ENCODE data around the gene REXO4. TPM values are rescaled to one million over a fixed set of nuclear protein-coding genes. Genes with fewer than 3 reads are reported as not detected.

The REXO4 gene
- total RNA-seq, 1 experiment from 2014 or later = 38.6 TPM

DNA sequence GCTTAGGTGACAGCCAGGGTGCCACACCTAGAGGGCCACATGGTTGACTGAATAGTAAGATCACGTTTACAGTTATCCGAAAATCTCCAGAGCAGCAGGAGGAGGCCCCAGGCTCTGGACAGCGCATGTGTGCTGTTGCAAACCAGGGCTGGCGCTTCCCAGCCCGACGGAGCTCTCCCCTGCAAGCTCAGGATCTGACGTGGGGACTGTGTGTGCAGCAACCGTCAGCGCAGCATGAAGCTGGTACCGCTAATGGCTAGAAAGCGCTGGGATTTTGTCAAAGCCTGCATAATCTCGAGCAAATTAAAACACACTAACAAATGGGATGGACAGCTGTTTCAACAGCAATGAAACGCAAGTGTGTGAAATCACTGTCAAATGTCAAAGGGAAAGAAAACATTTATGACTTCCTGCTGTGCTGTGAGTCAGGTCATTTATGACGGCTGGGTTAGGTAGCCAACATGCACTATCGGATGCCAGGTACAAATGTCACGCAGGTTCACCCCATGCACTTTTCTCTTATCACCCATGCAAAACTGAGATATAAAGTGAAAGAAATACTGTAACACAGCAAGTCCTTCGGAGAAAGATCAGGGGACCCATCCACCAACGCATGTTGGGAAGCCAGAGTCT lies 49.4 kb downstream of the REXO4 start:
- CTCF ChIA-PET = no interaction called here
- no peak overlapping the region for H3K27ac Mint-ChIP-seq

More for the DNA sequence above, 49.4 kb downstream of the REXO4 start:
- TF ChIP-seq USF1 (CRISPR knock-in tag; IDR thresholded peaks at IDR 0.05) (no peak), IRF2 (CRISPR knock-in tag; IDR thresholded peaks at IDR 0.05; ENCODE audit: borderline replicate concordance, low read depth) (no peak), ZNF416 (CRISPR knock-in tag; IDR thresholded peaks at IDR 0.05) (no peak), E2F1 (CRISPR knock-in tag; IDR thresholded peaks at IDR 0.05) (no peak), ZNF396 (CRISPR knock-in tag; IDR thresholded peaks at IDR 0.05; ENCODE audit: borderline replicate concordance) (no peak), TEAD1 (CRISPR knock-in tag; IDR thresholded peaks at IDR 0.05) (no peak), ERG (CRISPR knock-in tag; IDR thresholded peaks at IDR 0.05) (no peak), ZNF671 (CRISPR knock-in tag; IDR thresholded peaks at IDR 0.05) (no peak), FOXP4 (CRISPR knock-in tag; IDR thresholded peaks at IDR 0.05) (no peak), TEAD4 (CRISPR knock-in tag; IDR thresholded peaks at IDR 0.05) (no peak), SOX15 (CRISPR knock-in tag; IDR thresholded peaks at IDR 0.05) (no peak)
- TF ChIP-seq, protein P1, sequence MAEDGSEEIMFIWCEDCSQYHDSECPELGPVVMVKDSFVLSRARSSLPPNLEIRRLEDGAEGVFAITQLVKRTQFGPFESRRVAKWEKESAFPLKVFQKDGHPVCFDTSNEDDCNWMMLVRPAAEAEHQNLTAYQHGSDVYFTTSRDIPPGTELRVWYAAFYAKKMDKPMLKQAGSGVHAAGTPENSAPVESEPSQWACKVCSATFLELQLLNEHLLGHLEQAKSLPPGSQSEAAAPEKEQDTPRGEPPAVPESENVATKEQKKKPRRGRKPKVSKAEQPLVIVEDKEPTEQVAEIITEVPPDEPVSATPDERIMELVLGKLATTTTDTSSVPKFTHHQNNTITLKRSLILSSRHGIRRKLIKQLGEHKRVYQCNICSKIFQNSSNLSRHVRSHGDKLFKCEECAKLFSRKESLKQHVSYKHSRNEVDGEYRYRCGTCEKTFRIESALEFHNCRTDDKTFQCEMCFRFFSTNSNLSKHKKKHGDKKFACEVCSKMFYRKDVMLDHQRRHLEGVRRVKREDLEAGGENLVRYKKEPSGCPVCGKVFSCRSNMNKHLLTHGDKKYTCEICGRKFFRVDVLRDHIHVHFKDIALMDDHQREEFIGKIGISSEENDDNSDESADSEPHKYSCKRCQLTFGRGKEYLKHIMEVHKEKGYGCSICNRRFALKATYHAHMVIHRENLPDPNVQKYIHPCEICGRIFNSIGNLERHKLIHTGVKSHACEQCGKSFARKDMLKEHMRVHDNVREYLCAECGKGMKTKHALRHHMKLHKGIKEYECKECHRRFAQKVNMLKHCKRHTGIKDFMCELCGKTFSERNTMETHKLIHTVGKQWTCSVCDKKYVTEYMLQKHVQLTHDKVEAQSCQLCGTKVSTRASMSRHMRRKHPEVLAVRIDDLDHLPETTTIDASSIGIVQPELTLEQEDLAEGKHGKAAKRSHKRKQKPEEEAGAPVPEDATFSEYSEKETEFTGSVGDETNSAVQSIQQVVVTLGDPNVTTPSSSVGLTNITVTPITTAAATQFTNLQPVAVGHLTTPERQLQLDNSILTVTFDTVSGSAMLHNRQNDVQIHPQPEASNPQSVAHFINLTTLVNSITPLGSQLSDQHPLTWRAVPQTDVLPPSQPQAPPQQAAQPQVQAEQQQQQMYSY (CRISPR knock-in tag; IDR thresholded peaks at IDR 0.05) = no peak
- ATAC-seq (no peak), DNase-seq (ENCODE audit: low spot score) (no peak)
- Mint-ChIP-seq H3K9me3 (no peaks in the 10 kb centered on the region), H3K4me3 (no peak overlapping the region), H3K36me3 (peaks cover 60% of the 10 kb centered on the region), H3K4me1 (0 out of 2 replicates have a peak, but pooled peaks cover 2% of the 10 kb centered on the region), H3K27me3 (ENCODE audit: low read depth) (no peaks in the 10 kb centered on the region)
- POLR2A ChIA-PET = no interaction called here
